ENCODE measurements around the gene CROCC.

CROCC gene

GRCh38 chr1:16981269-16981849, 59.6 kb downstream of the CROCC start:
- Mint-ChIP-seq H3K27me3 (ENCODE audit: low read depth) (peaks cover 31% of the 10 kb centered on the region), H3K36me3 (ENCODE audit: low read depth) (peaks cover 5% of the 10 kb centered on the region), H3K9me3 (no peaks in the 10 kb centered on the region), H3K4me3 (peak overlapping the region; percentile 12), H3K27ac (no peak overlapping the region), H3K4me1 (ENCODE audit: low read depth) (peaks cover 3% of the 10 kb centered on the region)
- no peak for DNase-seq (ENCODE audit: low spot score)

- no peak overlapping the region for H3K27ac Mint-ChIP-seq
- no peak overlapping the region for H3K4me3 Mint-ChIP-seq
- H3K9me3 Mint-ChIP-seq = no peaks in the 10 kb centered on the region
These were observed 61.2 kb downstream of the CROCC start for GRCh38 chr1:16982902-16983301.

GRCh38 chr1:16983649-16984048, 61.9 kb downstream of the CROCC start:
- H3K27me3 Mint-ChIP-seq (ENCODE audit: low read depth) = peaks cover 31% of the 10 kb centered on the region
- peaks cover 3% of the 10 kb centered on the region for H3K4me1 Mint-ChIP-seq (ENCODE audit: low read depth)
- DNase-seq (ENCODE audit: low spot score) = no peak
- no peak overlapping the region for H3K4me3 Mint-ChIP-seq
- no peaks in the 10 kb centered on the region for H3K9me3 Mint-ChIP-seq
- H3K36me3 Mint-ChIP-seq (ENCODE audit: low read depth) = peaks cover 5% of the 10 kb centered on the region
- H3K27ac Mint-ChIP-seq = no peak overlapping the region

More at GRCh38 chr1:16982902-16983301, 61.2 kb downstream of the CROCC start:
- H3K4me1 Mint-ChIP-seq (ENCODE audit: low read depth) = peaks cover 3% of the 10 kb centered on the region
- H3K27me3 Mint-ChIP-seq (ENCODE audit: low read depth) = peaks cover 31% of the 10 kb centered on the region
- peaks cover 5% of the 10 kb centered on the region for H3K36me3 Mint-ChIP-seq (ENCODE audit: low read depth)
- DNase-seq (ENCODE audit: low spot score) = no peak

GRCh38 chr1:16984717-16985116, 63.0 kb downstream of the CROCC start:
- peaks cover 25% of the 10 kb centered on the region for H3K27me3 Mint-ChIP-seq (ENCODE audit: low read depth)
- peaks cover 3% of the 10 kb centered on the region for H3K4me1 Mint-ChIP-seq (ENCODE audit: low read depth)
- no peak for DNase-seq (ENCODE audit: low spot score)
- no peaks in the 10 kb centered on the region for H3K9me3 Mint-ChIP-seq
- H3K36me3 Mint-ChIP-seq (ENCODE audit: low read depth) = peaks cover 5% of the 10 kb centered on the region
- H3K27ac Mint-ChIP-seq = no peak overlapping the region
- H3K4me3 Mint-ChIP-seq = no peak overlapping the region

GRCh38 chr1:16986113-16986512, 64.4 kb downstream of the CROCC start:
- Mint-ChIP-seq H3K27me3 (ENCODE audit: low read depth) (peaks cover 15% of the 10 kb centered on the region), H3K27ac (no peak overlapping the region), H3K9me3 (no peaks in the 10 kb centered on the region), H3K4me3 (no peak overlapping the region), H3K4me1 (ENCODE audit: low read depth) (no peaks in the 10 kb centered on the region), H3K36me3 (ENCODE audit: low read depth) (peaks cover 6% of the 10 kb centered on the region)
- no peak for DNase-seq (ENCODE audit: low spot score)

GRCh38 chr1:16986560-16986959, 64.8 kb downstream of the CROCC start:
- no peak overlapping the region for H3K27ac Mint-ChIP-seq
- no peak overlapping the region for H3K4me3 Mint-ChIP-seq
- peaks cover 9% of the 10 kb centered on the region for H3K36me3 Mint-ChIP-seq (ENCODE audit: low read depth)
- no peak for DNase-seq (ENCODE audit: low spot score)
- no peaks in the 10 kb centered on the region for H3K9me3 Mint-ChIP-seq
- H3K4me1 Mint-ChIP-seq (ENCODE audit: low read depth) = no peaks in the 10 kb centered on the region
- peaks cover 11% of the 10 kb centered on the region for H3K27me3 Mint-ChIP-seq (ENCODE audit: low read depth)

- no peak overlapping the region for H3K27ac Mint-ChIP-seq
- H3K27me3 Mint-ChIP-seq (ENCODE audit: low read depth) = peaks cover 8% of the 10 kb centered on the region
- H3K36me3 Mint-ChIP-seq (ENCODE audit: low read depth) = peaks cover 9% of the 10 kb centered on the region
- no peak overlapping the region for H3K4me3 Mint-ChIP-seq
- no peaks in the 10 kb centered on the region for H3K9me3 Mint-ChIP-seq
- no peaks in the 10 kb centered on the region for H3K4me1 Mint-ChIP-seq (ENCODE audit: low read depth)
- DNase-seq (ENCODE audit: low spot score) = no peak
These were observed 65.2 kb downstream of the CROCC start for GRCh38 chr1:16986962-16987361.

GRCh38 chr1:16988210-16988609, 66.5 kb downstream of the CROCC start:
- no peaks in the 10 kb centered on the region for H3K9me3 Mint-ChIP-seq
- DNase-seq (ENCODE audit: low spot score) = no peak

GRCh38 chr1:16989676-16990391, 68.1 kb downstream of the CROCC start:
- H3K27ac Mint-ChIP-seq = no peak overlapping the region
- peaks cover 9% of the 10 kb centered on the region for H3K36me3 Mint-ChIP-seq (ENCODE audit: low read depth)
- no peak overlapping the region for H3K4me3 Mint-ChIP-seq
- no peak for DNase-seq (ENCODE audit: low spot score)
- no peaks in the 10 kb centered on the region for H3K9me3 Mint-ChIP-seq
- H3K27me3 Mint-ChIP-seq (ENCODE audit: low read depth) = no peaks in the 10 kb centered on the region
- H3K4me1 Mint-ChIP-seq (ENCODE audit: low read depth) = no peaks in the 10 kb centered on the region

More at GRCh38 chr1:16988210-16988609, 66.5 kb downstream of the CROCC start:
- H3K27me3 Mint-ChIP-seq (ENCODE audit: low read depth) = peaks cover 2% of the 10 kb centered on the region
- H3K4me1 Mint-ChIP-seq (ENCODE audit: low read depth) = no peaks in the 10 kb centered on the region
- no peak overlapping the region for H3K27ac Mint-ChIP-seq
- peaks cover 9% of the 10 kb centered on the region for H3K36me3 Mint-ChIP-seq (ENCODE audit: low read depth)
- H3K4me3 Mint-ChIP-seq = no peak overlapping the region

- no peaks in the 10 kb centered on the region for H3K4me1 Mint-ChIP-seq (ENCODE audit: low read depth)
- DNase-seq (ENCODE audit: low spot score) = no peak
- H3K9me3 Mint-ChIP-seq = no peaks in the 10 kb centered on the region
- H3K36me3 Mint-ChIP-seq (ENCODE audit: low read depth) = peaks cover 3% of the 10 kb centered on the region
- no peak overlapping the region for H3K4me3 Mint-ChIP-seq
- H3K27me3 Mint-ChIP-seq (ENCODE audit: low read depth) = no peaks in the 10 kb centered on the region
- H3K27ac Mint-ChIP-seq = no peak overlapping the region
These were observed 69.8 kb downstream of the CROCC start for GRCh38 chr1:16991571-16991970.

GRCh38 chr1:16992102-16992501, 70.4 kb downstream of the CROCC start:
- H3K36me3 Mint-ChIP-seq (ENCODE audit: low read depth) = peaks cover 3% of the 10 kb centered on the region
- H3K27me3 Mint-ChIP-seq (ENCODE audit: low read depth) = no peaks in the 10 kb centered on the region
- no peaks in the 10 kb centered on the region for H3K9me3 Mint-ChIP-seq
- no peak overlapping the region for H3K27ac Mint-ChIP-seq
- H3K4me1 Mint-ChIP-seq (ENCODE audit: low read depth) = no peaks in the 10 kb centered on the region
- no peak overlapping the region for H3K4me3 Mint-ChIP-seq
- DNase-seq (ENCODE audit: low spot score) = no peak

- Mint-ChIP-seq H3K4me1 (ENCODE audit: low read depth) (no peaks in the 10 kb centered on the region), H3K9me3 (no peaks in the 10 kb centered on the region), H3K27me3 (ENCODE audit: low read depth) (no peaks in the 10 kb centered on the region), H3K36me3 (ENCODE audit: low read depth) (peaks cover 3% of the 10 kb centered on the region), H3K27ac (no peak overlapping the region), H3K4me3 (no peak overlapping the region)
- DNase-seq (ENCODE audit: low spot score) = no peak
These were observed 70.9 kb downstream of the CROCC start for GRCh38 chr1:16992675-16993074.

- no peak for DNase-seq (ENCODE audit: low spot score)
- no peaks in the 10 kb centered on the region for H3K27me3 Mint-ChIP-seq (ENCODE audit: low read depth)
- peaks cover 3% of the 10 kb centered on the region for H3K36me3 Mint-ChIP-seq (ENCODE audit: low read depth)
- H3K4me1 Mint-ChIP-seq (ENCODE audit: low read depth) = no peaks in the 10 kb centered on the region
- no peak overlapping the region for H3K4me3 Mint-ChIP-seq
- H3K27ac Mint-ChIP-seq = no peak overlapping the region
- H3K9me3 Mint-ChIP-seq = no peaks in the 10 kb centered on the region
These were observed 71.8 kb downstream of the CROCC start for GRCh38 chr1:16993521-16994038.

GRCh38 chr1:16996845-16997244, 75.1 kb downstream of the CROCC start:
- H3K27me3 Mint-ChIP-seq (ENCODE audit: low read depth) = no peaks in the 10 kb centered on the region
- peaks cover 3% of the 10 kb centered on the region for H3K36me3 Mint-ChIP-seq (ENCODE audit: low read depth)
- DNase-seq (ENCODE audit: low spot score) = no peak
- no peak overlapping the region for H3K4me3 Mint-ChIP-seq
- no peak overlapping the region for H3K27ac Mint-ChIP-seq
- H3K4me1 Mint-ChIP-seq (ENCODE audit: low read depth) = no peaks in the 10 kb centered on the region
- H3K9me3 Mint-ChIP-seq = no peaks in the 10 kb centered on the region
